ENCODE data around the gene CBARP.

CBARP gene

DNA sequence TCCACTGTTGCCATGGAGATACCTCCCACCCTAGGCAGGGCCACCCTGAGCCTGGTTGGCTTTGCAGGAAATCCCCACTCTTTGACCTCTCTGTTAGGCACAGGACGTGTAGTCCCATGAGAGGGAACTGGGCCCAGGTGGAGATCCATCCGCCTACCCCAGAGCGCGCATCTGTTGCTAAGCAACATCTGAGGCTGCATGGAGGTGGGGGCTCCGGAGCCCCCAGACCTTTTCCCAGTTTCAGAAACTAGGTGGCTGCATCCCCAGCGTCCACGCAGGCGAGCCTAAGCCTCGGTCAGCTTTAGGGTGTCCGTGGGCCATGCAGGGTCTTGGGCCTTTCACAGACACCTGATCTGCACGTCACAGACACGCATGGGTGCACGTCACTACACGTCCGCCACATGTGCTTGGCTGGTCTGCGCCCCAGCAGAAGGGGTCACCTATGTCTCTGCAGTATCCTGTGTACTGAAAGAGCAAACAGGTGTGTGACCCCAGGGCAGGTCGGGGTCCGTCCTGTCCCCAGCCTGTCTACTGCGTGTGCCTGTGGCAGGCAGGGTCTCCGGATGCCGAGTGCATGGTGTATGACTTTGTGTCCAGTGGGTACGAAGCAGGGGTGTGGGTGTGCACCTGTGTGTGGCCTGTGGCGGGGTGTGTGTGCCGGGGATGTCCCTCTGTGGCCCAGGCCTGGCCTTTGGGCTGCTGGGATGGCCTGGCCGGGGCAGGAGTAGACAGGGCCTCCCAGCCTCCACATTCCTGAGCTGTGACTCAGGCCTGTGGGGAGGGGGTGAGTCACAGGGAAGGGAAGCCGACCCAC lies 27.2 kb upstream of the CBARP start:
- TF ChIP-seq GATA3 (IDR thresholded peaks at IDR 0.05; ENCODE audit: low read depth, low read length), result no peak
- TF ChIP-seq GATA2 (IDR thresholded peaks at IDR 0.05; ENCODE audit: low read depth, low read length), result no peak

- TF ChIP-seq GATA3 (IDR thresholded peaks at IDR 0.05; ENCODE audit: low read depth, low read length) (no peak), GATA2 (IDR thresholded peaks at IDR 0.05; ENCODE audit: low read depth, low read length) (no peak)
These were observed 25.4 kb upstream of the CBARP start for GRCh38 chr19:1263188-1263587.

- TF ChIP-seq GATA3 (IDR thresholded peaks at IDR 0.05; ENCODE audit: low read depth, low read length) (no peak), GATA2 (IDR thresholded peaks at IDR 0.05; ENCODE audit: low read depth, low read length) (no peak)
These were observed 24.9 kb upstream of the CBARP start for GRCh38 chr19:1262623-1263123.

DNA sequence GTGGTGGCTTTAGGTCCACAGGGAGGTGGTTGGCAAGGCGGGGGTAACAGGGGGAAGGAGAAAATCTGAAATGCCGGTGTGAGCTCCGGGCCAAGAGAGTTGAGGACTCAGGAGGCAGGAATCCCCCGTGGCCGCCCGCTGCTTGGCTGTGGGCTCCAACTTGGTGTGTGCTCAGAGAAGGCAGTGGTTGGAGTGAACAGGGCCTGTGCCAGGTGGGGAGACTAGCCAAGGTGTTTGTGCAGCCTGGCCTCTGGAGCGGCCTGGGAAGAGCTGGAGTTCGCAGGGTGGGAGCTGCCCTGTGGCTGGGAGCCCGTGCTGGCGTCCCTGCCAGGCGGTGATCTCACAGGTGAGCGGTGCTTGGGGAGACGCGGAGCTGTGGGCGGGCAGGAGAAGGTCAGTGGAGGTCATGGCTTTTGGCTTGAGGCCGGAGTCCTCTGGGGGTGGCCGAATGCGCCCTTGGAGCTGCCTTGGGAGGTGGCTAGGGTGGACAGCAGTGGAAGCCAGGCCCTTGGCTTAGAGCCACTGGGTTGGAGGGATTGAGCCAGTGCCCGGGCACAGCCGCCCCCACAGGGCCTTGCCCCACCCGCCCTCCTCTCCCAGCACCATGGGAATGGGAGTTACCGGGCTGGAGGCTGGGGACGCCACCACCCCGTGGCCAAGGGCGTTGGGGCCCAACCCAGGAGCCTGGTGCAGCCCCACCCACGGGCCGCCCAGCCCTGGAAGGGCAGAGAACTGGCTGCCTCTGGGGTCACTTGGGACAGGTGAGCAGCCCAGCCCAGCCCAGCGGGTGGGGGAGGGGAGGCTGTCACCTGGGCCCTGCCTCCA lies 24.2 kb upstream of the CBARP start:
- no peak for TF ChIP-seq GATA3 (IDR thresholded peaks at IDR 0.05; ENCODE audit: low read depth, low read length)
- TF ChIP-seq GATA2 (IDR thresholded peaks at IDR 0.05; ENCODE audit: low read depth, low read length), result no peak

DNA sequence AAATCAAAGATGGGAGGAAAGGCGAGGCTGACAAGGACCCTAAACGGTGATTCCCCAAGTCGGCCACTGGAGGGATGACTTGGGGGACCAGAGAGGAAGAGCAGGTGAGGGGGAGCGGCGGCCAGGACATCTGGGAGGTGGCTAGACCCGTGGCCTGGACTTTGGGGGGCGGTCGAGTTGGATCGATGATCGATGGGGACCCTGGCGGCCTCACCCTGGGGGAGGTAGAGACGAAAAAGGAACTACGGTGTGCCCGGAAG lies 23.7 kb upstream of the CBARP start:
- TF ChIP-seq GATA3 (IDR thresholded peaks at IDR 0.05; ENCODE audit: low read depth, low read length) (no peak), GATA2 (IDR thresholded peaks at IDR 0.05; ENCODE audit: low read depth, low read length) (no peak)

DNA sequence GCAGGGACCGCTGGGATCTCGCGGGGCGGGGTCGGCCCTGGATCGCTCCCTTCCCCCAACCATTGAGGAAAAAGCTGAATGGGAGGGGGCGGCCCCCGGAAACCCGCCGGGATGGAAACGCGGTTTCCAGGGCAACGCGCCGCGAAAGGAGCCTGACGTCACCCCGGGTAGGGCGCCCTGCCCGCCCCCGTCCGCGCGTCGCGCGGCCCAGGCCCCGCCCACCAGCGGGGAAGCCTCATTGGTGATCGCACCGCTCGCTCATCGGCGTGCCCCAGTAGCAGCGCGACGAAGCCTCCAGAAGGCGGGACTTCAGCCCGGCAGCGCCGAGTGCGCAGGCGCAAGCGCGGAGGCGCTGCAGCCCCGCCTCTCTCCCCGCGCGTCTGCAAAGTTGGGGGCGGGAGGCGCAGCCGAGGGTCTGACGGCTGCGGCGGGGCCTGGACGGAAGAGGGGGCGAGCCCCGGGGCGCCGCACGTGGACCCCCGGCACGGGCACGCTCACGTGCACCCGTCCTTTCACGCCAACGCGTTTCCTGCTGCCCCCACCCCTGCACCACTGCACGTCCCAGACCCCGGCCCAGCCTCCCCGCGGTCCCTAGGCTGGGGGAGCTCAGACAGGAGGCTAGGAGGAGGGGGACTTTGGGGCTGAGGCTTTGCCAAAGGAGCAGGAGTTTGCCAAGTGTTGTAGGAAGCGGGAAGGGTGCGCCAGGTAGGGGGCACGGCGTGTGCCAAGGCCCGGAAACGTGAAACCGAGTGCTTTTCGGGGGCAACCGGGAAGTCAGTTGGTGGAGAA lies 23.1 kb upstream of the CBARP start:
- TF ChIP-seq GATA2 (IDR thresholded peaks at IDR 0.05; ENCODE audit: low read depth, low read length), result no peak
- TF ChIP-seq GATA3 (IDR thresholded peaks at IDR 0.05; ENCODE audit: low read depth, low read length), result no peak

DNA sequence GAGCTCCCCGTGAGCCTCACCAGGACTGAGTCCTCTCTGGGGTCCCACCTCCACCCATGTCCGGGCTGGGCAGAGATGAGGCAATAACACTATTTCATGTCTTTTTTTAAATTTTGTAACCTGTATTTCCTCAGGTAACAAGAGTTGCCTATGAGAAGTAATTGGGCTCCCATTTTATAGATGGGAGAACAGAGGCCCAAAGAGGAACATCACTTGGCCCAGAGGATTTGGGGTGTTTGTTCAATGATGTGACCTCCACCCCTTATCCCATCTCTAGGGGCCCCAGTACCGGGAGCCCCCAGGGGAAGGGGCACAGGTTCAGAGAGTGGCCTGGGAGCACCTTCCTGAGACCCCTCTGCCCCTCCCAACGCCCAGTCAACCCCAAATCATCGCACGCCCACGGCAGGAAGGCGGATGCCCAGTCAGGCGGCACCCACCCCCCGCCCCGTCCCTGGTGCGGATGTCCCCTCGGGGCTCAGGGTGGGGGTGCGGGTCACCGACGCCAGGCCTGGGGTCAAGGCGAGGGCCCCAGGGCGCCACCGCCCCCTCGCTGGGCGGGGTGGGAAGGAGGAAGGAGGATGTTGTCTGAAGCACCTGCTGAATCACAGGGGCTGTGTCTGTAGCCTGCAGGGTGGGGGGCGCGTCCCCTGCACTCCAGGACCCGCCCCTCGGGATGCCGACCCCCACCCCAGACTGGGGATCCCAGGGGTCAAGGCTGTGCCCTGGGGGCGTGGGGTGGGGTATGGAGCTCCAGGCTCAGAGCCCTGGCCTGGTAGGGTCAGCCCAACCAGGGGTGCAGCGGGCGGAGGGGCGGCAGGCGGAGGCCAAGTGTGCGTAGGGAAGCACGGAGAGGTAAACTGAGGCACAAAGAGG lies 22.3 kb upstream of the CBARP start:
- TF ChIP-seq GATA3 (IDR thresholded peaks at IDR 0.05; ENCODE audit: low read depth, low read length) (no peak), GATA2 (IDR thresholded peaks at IDR 0.05; ENCODE audit: low read depth, low read length) (no peak)

DNA sequence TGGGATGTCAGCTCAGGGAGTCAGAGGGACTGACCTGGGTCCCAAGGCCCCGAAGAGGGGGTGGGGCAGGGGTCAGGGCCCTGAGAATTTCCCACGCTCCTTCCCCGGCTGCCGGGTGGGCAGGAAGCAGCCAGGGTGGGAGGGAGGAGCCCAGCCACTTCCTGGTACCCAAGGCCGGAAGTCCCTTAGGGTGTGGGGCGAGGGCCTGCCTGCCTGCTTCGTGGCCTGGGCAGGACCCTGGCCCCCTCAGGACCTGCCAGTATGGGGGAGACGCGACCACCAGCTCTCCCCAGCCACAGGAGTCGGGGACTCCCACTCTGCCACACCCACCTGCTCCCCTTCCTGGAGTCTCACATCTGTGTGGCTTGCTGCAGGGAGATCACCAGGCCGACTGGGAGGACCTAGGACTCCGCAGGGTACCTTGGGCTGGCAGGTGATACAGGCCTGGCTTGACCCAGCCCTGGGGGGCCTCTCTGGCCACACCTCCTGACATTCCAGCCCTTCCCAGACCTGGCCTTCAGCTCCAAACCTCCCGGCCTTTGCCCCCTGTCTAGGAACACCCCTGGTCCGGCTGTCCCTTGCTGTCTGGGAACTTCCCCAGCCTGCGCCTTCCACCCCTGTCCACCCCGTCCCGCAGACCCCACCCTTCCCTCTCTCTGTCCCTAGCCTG lies 21.5 kb upstream of the CBARP start:
- TF ChIP-seq GATA3 (IDR thresholded peaks at IDR 0.05; ENCODE audit: low read depth, low read length) (no peak), GATA2 (IDR thresholded peaks at IDR 0.05; ENCODE audit: low read depth, low read length) (no peak)

- TF ChIP-seq GATA2 (IDR thresholded peaks at IDR 0.05; ENCODE audit: low read depth, low read length) (no peak), GATA3 (IDR thresholded peaks at IDR 0.05; ENCODE audit: low read depth, low read length) (no peak)
These were observed 21.0 kb upstream of the CBARP start for GRCh38 chr19:1258707-1259205.

DNA sequence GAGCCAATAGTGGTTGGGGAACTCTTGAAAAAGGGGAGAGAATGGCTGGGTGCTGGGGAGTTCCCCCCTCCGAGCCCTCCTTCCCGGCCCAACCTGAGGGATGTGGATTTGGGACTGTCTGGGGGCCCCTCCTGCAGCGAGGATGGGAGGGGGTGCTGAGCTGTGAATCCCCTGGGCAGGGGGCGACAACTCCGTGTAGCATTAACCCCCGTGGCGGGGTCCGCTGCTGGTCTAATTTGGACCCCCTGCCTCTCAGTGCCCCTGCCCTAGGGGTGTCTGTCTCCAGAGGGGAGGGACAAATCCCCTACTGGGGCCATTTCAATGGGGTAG lies 20.3 kb upstream of the CBARP start:
- TF ChIP-seq GATA3 (IDR thresholded peaks at IDR 0.05; ENCODE audit: low read depth, low read length), result no peak
- no peak for TF ChIP-seq GATA2 (IDR thresholded peaks at IDR 0.05; ENCODE audit: low read depth, low read length)

DNA sequence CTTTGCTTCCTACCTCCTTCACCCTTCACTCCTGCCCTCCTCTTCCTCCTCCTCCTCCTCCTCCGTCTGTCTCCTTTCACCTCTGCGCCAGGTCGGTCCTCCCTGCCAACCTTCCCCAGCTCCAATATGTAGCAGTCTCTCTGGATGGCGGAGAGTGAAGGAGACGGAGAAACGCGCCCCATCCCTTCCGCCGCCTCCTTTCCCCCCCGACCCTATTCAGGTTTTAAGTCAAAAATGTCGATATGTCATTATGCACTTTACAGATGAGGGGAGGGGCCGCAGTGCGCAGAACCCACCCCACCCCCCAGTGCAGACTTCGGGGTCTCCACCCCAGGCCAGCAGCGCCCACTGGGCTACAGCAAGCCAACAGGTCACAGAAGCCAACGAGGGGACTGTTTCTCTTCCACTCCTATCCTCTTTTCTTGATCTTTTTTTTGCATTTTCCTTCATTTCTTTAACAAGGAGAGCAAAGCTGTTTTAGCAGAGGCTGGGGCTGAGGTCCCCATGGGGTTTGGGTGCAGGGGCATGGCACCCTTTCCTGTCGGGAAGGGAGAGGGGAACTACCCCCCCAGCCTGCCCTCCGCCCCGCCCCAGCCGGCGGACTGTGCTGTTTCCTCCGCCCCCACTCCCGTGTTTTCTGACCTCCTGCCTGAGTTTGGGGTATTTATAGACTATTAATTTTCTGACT lies 19.8 kb upstream of the CBARP start:
- no peak for TF ChIP-seq GATA3 (IDR thresholded peaks at IDR 0.05; ENCODE audit: low read depth, low read length)
- no peak for TF ChIP-seq GATA2 (IDR thresholded peaks at IDR 0.05; ENCODE audit: low read depth, low read length)

Measured in SH-SY5Y (cell line).